ENCODE results near the gene SHQ1. TPM values are rescaled to one million over a fixed set of nuclear protein-coding genes. Genes with fewer than 3 reads are reported as not detected.
A peak's percentile ranks its signal among the peaks of the same experiment; 100 is the strongest.

SHQ1 gene
- polyA plus RNA-seq, 1 donor: 15.4 TPM

DNA sequence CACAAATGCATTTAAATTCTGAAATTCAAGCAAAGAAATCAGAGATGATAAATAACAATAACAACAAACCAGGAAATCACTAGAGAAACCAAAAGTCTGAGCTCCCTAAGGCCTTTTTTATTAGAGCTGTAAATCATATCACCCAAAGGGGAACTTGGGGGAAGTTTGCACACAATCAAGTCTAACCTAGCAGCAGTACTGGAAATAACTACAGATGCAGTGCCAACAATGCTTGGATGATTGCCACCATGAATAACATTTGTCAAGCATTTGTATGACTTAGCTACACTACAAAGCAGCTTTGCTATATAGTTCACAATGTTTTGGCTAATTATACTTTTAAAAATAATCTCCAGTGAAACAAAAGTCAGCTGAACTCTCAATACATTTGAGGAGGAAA is 27.8 kb downstream of the SHQ1 start:
- peak in 1 of 2 donors; percentile 54 for DNase-seq
- Histone ChIP-seq H3K4me1 (ENCODE audit: control insufficient read depth, insufficient read depth, low read length) (peaks cover 27% of the 10 kb centered on the region), H3K36me3 (ENCODE audit: control insufficient read depth, insufficient read depth, low read length) (peaks cover 3% of the 10 kb centered on the region), H3K27ac (ENCODE audit: low read length) (peak overlapping the region; percentile 84), H3K9me3 (ENCODE audit: control insufficient read depth, low read depth, low read length) (no peaks in the 10 kb centered on the region), H3K4me3 (ENCODE audit: low read length) (no peak overlapping the region), H3K27me3 (ENCODE audit: control insufficient read depth, insufficient read depth, low read length) (no peaks in the 10 kb centered on the region)

- Histone ChIP-seq H3K4me3 (ENCODE audit: low read length) (no peak overlapping the region), H3K27ac (ENCODE audit: low read length) (peak overlapping the region; percentile 2), H3K27me3 (ENCODE audit: control insufficient read depth, insufficient read depth, low read length) (no peaks in the 10 kb centered on the region), H3K9me3 (ENCODE audit: control insufficient read depth, low read depth, low read length) (no peaks in the 10 kb centered on the region), H3K36me3 (ENCODE audit: control insufficient read depth, insufficient read depth, low read length) (peaks cover 2% of the 10 kb centered on the region), H3K4me1 (ENCODE audit: control insufficient read depth, insufficient read depth, low read length) (peaks cover 27% of the 10 kb centered on the region)
- 100% methylated on average over 1 of the region's 1 CpG for WGBS (ENCODE audit: insufficient coverage, low lambda C conversion rate)
- peak; percentile 43 to 58 for DNase-seq
Measured at GRCh38 chr3:72818905-72819304, 29.3 kb downstream of the SHQ1 start.

DNA sequence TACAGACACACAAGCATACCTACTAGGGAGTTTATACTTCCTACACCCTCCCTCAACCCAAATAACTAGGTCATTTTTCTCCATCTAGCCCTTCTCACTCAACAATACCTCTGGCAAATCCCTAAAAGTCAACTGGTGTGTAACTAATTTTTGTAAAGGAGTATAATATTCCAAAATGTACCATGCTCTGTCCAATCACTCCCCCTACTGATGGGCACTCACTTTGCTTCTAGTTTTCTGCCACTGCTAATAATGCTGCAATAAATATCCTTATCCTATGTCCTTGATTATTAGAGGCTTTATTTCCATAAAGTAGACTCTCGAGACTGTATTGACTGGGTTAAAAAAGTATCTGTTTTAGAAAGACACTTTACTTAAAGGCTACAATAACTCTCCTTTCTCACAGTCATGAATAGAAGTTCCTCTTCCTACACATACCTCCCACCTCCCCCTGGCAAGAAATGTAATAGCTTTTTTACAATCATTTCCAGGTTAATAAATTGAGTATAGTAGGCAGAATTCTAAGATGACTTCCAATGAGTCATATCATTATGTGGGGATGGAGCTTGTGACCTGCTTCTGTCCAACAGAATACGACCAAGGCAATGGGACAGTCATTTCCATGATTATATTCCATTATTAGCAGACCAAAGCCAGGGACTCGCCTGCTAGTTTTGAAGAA is 30.0 kb downstream of the SHQ1 start:
- WGBS (ENCODE audit: insufficient coverage, low lambda C conversion rate): 0% methylated on average over 1 of the region's 3 CpGs
- Histone ChIP-seq H3K9me3 (ENCODE audit: control insufficient read depth, low read depth, low read length) (no peaks in the 10 kb centered on the region), H3K4me1 (ENCODE audit: control insufficient read depth, insufficient read depth, low read length) (peaks cover 27% of the 10 kb centered on the region), H3K4me3 (ENCODE audit: low read length) (no peak overlapping the region), H3K27ac (ENCODE audit: low read length) (peak overlapping the region; percentile 2), H3K27me3 (ENCODE audit: control insufficient read depth, insufficient read depth, low read length) (no peaks in the 10 kb centered on the region), H3K36me3 (ENCODE audit: control insufficient read depth, insufficient read depth, low read length) (no peaks in the 10 kb centered on the region)
- peak in 1 of 2 donors; percentile 45 for DNase-seq

DNA sequence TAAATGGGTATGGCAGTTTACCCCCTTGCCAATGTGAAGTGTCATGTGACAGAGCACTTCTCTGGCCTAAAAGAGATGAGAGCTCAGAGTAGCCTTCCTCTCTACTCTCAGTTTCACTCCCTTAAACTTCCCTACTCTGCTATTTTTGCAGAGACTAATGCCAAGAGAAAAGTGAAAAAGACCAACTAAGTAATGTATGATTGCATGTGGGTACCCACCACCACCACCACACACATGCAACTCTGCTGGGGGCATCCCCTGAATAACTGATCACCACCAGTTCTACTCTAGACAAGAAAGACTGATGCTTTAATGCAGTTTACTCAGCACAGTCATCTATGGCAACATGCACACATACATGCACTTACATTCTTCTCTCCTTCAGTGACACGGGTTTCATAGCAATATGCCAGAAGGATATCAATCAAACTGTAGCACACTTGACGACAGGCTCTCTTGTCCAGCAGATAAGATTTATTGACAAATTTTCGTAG is 31.3 kb downstream of the SHQ1 start:
- Histone ChIP-seq H3K36me3 (ENCODE audit: control insufficient read depth, insufficient read depth, low read length) (no peaks in the 10 kb centered on the region), H3K27ac (ENCODE audit: low read length) (no peak overlapping the region), H3K9me3 (ENCODE audit: control insufficient read depth, low read depth, low read length) (no peaks in the 10 kb centered on the region), H3K27me3 (ENCODE audit: control insufficient read depth, insufficient read depth, low read length) (no peaks in the 10 kb centered on the region), H3K4me1 (ENCODE audit: control insufficient read depth, insufficient read depth, low read length) (peaks cover 23% of the 10 kb centered on the region), H3K4me3 (ENCODE audit: low read length) (no peak overlapping the region)
- DNase-seq: no peak
- 82% methylated on average over 2 of the region's 3 CpGs for WGBS (ENCODE audit: insufficient coverage, low lambda C conversion rate)

GRCh38 chr3:72814308-72814707 is 33.9 kb downstream of the SHQ1 start:
- DNase-seq: no peak
- no peaks in the 10 kb centered on the region for H3K36me3 ChIP-seq (ENCODE audit: control insufficient read depth, insufficient read depth, low read length)
- no peaks in the 10 kb centered on the region for H3K9me3 ChIP-seq (ENCODE audit: control insufficient read depth, low read depth, low read length)
- no peak overlapping the region for H3K27ac ChIP-seq (ENCODE audit: low read length)
- H3K4me3 ChIP-seq (ENCODE audit: low read length): no peak overlapping the region
- peaks cover 17% of the 10 kb centered on the region for H3K4me1 ChIP-seq (ENCODE audit: control insufficient read depth, insufficient read depth, low read length)
- H3K27me3 ChIP-seq (ENCODE audit: control insufficient read depth, insufficient read depth, low read length): no peaks in the 10 kb centered on the region
- 100% methylated on average over 2 of the region's 3 CpGs for WGBS (ENCODE audit: insufficient coverage, low lambda C conversion rate)

DNA sequence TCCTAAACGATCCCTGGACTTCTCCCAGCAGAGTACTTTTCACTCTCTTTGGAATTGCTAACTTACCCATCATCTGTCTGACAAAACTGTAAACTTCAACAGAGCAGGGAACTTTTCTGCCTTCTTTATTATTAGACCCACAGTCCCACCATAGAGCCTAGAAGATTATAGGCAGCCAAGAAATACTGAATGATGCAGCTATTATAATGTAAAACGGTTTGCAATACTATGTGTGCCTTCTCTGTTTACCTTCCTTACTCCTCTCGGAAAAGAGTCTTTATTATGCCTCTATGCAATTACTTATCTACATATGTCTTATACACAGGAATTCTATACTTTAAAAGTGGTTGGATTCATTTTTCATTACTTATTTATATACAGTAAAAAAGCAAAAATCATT is 36.0 kb downstream of the SHQ1 start:
- no peak overlapping the region for H3K27ac ChIP-seq (ENCODE audit: low read length)
- H3K4me3 ChIP-seq (ENCODE audit: low read length): no peak overlapping the region
- H3K4me1 ChIP-seq (ENCODE audit: control insufficient read depth, insufficient read depth, low read length): peaks cover 8% of the 10 kb centered on the region
- WGBS (ENCODE audit: insufficient coverage, low lambda C conversion rate): 100% methylated on average over 1 of the region's 3 CpGs
- no peaks in the 10 kb centered on the region for H3K9me3 ChIP-seq (ENCODE audit: control insufficient read depth, low read depth, low read length)
- no peaks in the 10 kb centered on the region for H3K36me3 ChIP-seq (ENCODE audit: control insufficient read depth, insufficient read depth, low read length)
- H3K27me3 ChIP-seq (ENCODE audit: control insufficient read depth, insufficient read depth, low read length): no peaks in the 10 kb centered on the region
- no peak for DNase-seq

DNA sequence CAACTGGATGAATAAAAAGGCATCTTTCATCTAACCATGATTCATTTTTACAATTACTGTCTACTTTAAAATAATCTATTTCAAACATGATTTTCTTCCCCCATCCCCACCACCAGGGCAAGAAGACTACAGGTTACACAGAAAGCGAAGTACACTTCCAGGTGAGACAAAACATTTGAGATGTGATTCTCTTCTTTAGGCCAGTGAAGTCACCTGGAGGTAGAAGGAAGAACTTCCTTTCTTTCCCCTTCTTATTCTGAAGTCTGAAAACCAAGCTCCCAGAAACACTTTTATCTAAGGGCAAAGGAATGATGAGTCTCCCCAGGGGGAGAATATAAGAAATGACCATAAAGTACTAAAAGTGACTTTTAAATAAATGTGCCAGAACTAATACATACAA is 36.7 kb downstream of the SHQ1 start:
- H3K9me3 ChIP-seq (ENCODE audit: control insufficient read depth, low read depth, low read length): no peaks in the 10 kb centered on the region
- no peaks in the 10 kb centered on the region for H3K36me3 ChIP-seq (ENCODE audit: control insufficient read depth, insufficient read depth, low read length)
- no CpG with 5 or more reads among the region's 1 CpG for WGBS (ENCODE audit: insufficient coverage, low lambda C conversion rate)
- no peak overlapping the region for H3K4me3 ChIP-seq (ENCODE audit: low read length)
- no peak overlapping the region for H3K27ac ChIP-seq (ENCODE audit: low read length)
- H3K27me3 ChIP-seq (ENCODE audit: control insufficient read depth, insufficient read depth, low read length): no peaks in the 10 kb centered on the region
- DNase-seq: no peak
- peaks cover 12% of the 10 kb centered on the region for H3K4me1 ChIP-seq (ENCODE audit: control insufficient read depth, insufficient read depth, low read length)

- H3K27ac ChIP-seq (ENCODE audit: low read length): peak overlapping the region; percentile 62
- no peaks in the 10 kb centered on the region for H3K36me3 ChIP-seq (ENCODE audit: control insufficient read depth, insufficient read depth, low read length)
- H3K9me3 ChIP-seq (ENCODE audit: control insufficient read depth, low read depth, low read length): no peaks in the 10 kb centered on the region
- no peak overlapping the region for H3K4me3 ChIP-seq (ENCODE audit: low read length)
- no peak for DNase-seq
- no peaks in the 10 kb centered on the region for H3K27me3 ChIP-seq (ENCODE audit: control insufficient read depth, insufficient read depth, low read length)
- H3K4me1 ChIP-seq (ENCODE audit: control insufficient read depth, insufficient read depth, low read length): peaks cover 12% of the 10 kb centered on the region
- WGBS (ENCODE audit: insufficient coverage, low lambda C conversion rate): 88% methylated on average over 1 of the region's 6 CpGs
Measured at GRCh38 chr3:72810659-72811434, 37.4 kb downstream of the SHQ1 start.

GRCh38 chr3:72810063-72810462 is 38.2 kb downstream of the SHQ1 start:
- Histone ChIP-seq H3K27me3 (ENCODE audit: control insufficient read depth, insufficient read depth, low read length) (no peaks in the 10 kb centered on the region), H3K36me3 (ENCODE audit: control insufficient read depth, insufficient read depth, low read length) (no peaks in the 10 kb centered on the region), H3K27ac (ENCODE audit: low read length) (peak overlapping the region; percentile 62), H3K9me3 (ENCODE audit: control insufficient read depth, low read depth, low read length) (no peaks in the 10 kb centered on the region), H3K4me1 (ENCODE audit: control insufficient read depth, insufficient read depth, low read length) (peaks cover 12% of the 10 kb centered on the region), H3K4me3 (ENCODE audit: low read length) (no peak overlapping the region)
- peak; percentile 45 to 77 for DNase-seq

DNA sequence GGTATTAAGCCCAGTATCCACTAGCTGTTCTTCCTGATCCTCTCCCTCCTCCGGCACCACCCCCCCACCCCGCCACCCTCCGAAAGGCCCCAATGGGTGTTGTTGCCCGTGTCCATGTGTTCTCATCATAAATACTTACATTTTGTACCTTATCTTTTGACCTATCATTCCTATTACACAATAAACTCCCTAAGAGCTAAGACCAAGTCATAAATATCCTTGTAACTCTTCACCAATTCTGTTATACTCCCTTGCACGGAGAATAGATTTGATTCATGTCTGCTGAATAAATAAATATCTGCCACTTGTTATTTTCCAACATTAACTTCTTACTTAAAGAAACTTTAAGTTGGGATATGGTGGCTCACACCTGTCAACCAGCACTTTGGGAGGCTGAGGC is 43.9 kb downstream of the SHQ1 start:
- Histone ChIP-seq H3K9me3 (ENCODE audit: control insufficient read depth, low read depth, low read length) (no peaks in the 10 kb centered on the region), H3K4me3 (ENCODE audit: low read length) (no peak overlapping the region), H3K4me1 (ENCODE audit: control insufficient read depth, insufficient read depth, low read length) (peaks cover 4% of the 10 kb centered on the region), H3K27me3 (ENCODE audit: control insufficient read depth, insufficient read depth, low read length) (no peaks in the 10 kb centered on the region), H3K36me3 (ENCODE audit: control insufficient read depth, insufficient read depth, low read length) (no peaks in the 10 kb centered on the region), H3K27ac (ENCODE audit: low read length) (peak overlapping the region; percentile 75)
- peak in 1 of 2 donors; percentile 60 for DNase-seq
- WGBS (ENCODE audit: insufficient coverage, low lambda C conversion rate): no CpG with 5 or more reads among the region's 5 CpGs

Data from large intestine (tissue), 3 donors.